ENCODE results near the gene WDFY3. TPM values are rescaled to one million over a fixed set of nuclear protein-coding genes. Genes with fewer than 3 reads are reported as not detected.
"Not testable (repeated sequence)": the region's sequence is repeated elsewhere in the genome, so short reads cannot be mapped to it uniquely, and the experiment has no call there.

Gene WDFY3
- total and polyA plus RNA-seq, 2 experiments from 2014 or later, result 8.0 to 89.0 TPM

DNA sequence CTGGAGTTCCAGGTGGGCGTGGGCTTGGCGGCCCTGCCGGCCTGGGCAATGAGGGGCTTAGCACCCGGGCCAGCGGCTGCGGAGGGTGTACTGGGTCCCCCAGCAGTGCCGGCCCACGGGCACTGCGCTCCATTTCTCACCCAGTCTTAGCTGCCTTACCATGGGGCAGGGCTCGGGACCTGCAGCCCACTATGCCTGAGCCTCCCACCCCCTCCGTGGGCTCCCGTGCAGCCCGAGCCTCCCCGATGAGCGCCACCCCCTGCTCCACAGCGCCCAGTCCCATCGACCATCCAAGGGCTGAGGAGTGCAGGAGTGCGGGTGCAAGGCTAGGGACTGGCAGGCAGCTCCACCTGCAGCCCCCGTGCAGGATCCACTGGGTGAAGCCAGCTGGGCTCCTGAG lies 301.7 kb downstream of the WDFY3 start:
- not testable (repeated sequence) for H3K27me3 Mint-ChIP-seq (ENCODE audit: insufficient read depth, low read depth, poor library complexity); H3K4me3 ChIP-seq; H3F3A ChIP-seq (replicated peaks; ENCODE audit: low read depth); H3K9me2 ChIP-seq (ENCODE audit: insufficient read depth); H3K79me2 ChIP-seq (replicated peaks; ENCODE audit: insufficient read depth); H4K20me1 ChIP-seq (replicated peaks; ENCODE audit: insufficient read depth); H3K27ac ChIP-seq (ENCODE audit: low read depth); H3K4me3 Mint-ChIP-seq; H2AFZ ChIP-seq; H3K27me3 ChIP-seq (ENCODE audit: insufficient read depth); DNase-seq (ENCODE audit: low spot score); ATAC-seq; H3K4me2 ChIP-seq; H3K27ac Mint-ChIP-seq
- H3K36me3 ChIP-seq (ENCODE audit: insufficient read depth), result peaks cover 10% of the 10 kb centered on the region; the same call in 1 of the 2 replicates
- peaks cover 20% of the 10 kb centered on the region; the same call in 2 of the 3 replicates for H3K9me3 Mint-ChIP-seq
- H3K36me3 Mint-ChIP-seq (ENCODE audit: low read depth), result peaks cover 36% of the 10 kb centered on the region
- peaks cover 16% of the 10 kb centered on the region for H3K4me1 ChIP-seq (ENCODE audit: insufficient read depth)
- peaks cover 17% of the 10 kb centered on the region for H3K4me1 Mint-ChIP-seq

DNA sequence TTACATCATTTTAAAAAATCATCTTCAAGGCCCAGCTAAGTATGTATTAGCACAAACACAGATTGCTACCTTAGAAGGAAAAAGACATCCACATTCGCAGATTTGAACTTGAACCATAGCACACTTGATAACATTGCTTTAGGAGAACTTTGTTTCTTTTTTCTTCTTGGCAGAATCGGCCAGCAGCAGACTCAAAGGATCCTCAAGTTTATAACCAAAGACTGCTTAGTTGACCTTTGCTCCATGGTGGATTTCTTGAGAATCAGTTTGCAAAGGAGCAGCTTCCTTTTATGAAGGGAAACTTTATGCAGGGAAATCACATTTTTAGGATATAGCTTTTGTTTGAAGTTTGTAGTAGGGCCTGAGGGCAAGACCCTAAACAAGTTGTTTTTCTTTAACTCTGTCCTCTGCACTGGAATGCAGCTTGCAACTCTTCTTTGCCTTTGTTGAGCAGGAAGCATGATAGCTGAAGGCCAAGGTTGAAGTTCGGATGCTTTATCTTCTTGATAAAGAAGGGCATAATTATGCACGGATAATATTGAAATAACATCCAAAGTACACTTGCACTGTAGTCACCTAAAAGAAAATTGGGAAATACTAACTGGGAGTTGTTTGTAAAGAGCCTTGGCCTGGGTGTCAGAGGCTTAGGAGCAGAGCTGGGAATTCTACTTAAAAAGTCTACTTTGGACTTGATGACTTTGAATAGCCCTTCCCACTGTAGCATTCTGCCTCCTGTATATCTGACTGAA lies 305.1 kb downstream of the WDFY3 start:
- Histone ChIP-seq H3K4me3 (no peak overlapping the region), H3K27ac (ENCODE audit: low read depth) (no peak overlapping the region), H3F3A (replicated peaks; ENCODE audit: low read depth) (no peaks in the 10 kb centered on the region), H3K79me2 (replicated peaks; ENCODE audit: insufficient read depth) (no peaks in the 10 kb centered on the region), H3K4me2 (no peak overlapping the region), H2AFZ (no peak overlapping the region), H3K36me3 (ENCODE audit: insufficient read depth) (peaks cover 10% of the 10 kb centered on the region; the same call in 1 of the 2 replicates), H3K27me3 (ENCODE audit: insufficient read depth) (no peaks in the 10 kb centered on the region), H4K20me1 (replicated peaks; ENCODE audit: insufficient read depth) (no peaks in the 10 kb centered on the region), H3K4me1 (ENCODE audit: insufficient read depth) (peaks cover 16% of the 10 kb centered on the region), H3K9me2 (ENCODE audit: insufficient read depth) (peaks cover 8% of the 10 kb centered on the region; the same call in 1 of the 2 replicates)
- no peak for ATAC-seq
- peaks cover 7% of the 10 kb centered on the region for H3K27me3 Mint-ChIP-seq (ENCODE audit: insufficient read depth, low read depth, poor library complexity)
- H3K4me1 Mint-ChIP-seq, result peaks cover 15% of the 10 kb centered on the region
- no peak overlapping the region for H3K4me3 Mint-ChIP-seq
- DNase-seq (ENCODE audit: low spot score), result no peak
- peaks cover 48% of the 10 kb centered on the region for H3K9me3 Mint-ChIP-seq
- H3K27ac Mint-ChIP-seq, result no peak overlapping the region
- peaks cover 58% of the 10 kb centered on the region for H3K36me3 Mint-ChIP-seq (ENCODE audit: low read depth)
- TF ChIP-seq, protein P1, sequence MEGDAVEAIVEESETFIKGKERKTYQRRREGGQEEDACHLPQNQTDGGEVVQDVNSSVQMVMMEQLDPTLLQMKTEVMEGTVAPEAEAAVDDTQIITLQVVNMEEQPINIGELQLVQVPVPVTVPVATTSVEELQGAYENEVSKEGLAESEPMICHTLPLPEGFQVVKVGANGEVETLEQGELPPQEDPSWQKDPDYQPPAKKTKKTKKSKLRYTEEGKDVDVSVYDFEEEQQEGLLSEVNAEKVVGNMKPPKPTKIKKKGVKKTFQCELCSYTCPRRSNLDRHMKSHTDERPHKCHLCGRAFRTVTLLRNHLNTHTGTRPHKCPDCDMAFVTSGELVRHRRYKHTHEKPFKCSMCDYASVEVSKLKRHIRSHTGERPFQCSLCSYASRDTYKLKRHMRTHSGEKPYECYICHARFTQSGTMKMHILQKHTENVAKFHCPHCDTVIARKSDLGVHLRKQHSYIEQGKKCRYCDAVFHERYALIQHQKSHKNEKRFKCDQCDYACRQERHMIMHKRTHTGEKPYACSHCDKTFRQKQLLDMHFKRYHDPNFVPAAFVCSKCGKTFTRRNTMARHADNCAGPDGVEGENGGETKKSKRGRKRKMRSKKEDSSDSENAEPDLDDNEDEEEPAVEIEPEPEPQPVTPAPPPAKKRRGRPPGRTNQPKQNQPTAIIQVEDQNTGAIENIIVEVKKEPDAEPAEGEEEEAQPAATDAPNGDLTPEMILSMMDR (conservative IDR thresholded peaks at IDR 0.05; ENCODE audit: low read depth in 2 of 2), result no peak
- TF ChIP-seq NANOG (IDR thresholded peaks at IDR 0.05; ENCODE audit: borderline replicate concordance) (no peak), POLR2AphosphoS5 (IDR thresholded peaks at IDR 0.05; ENCODE audit: low read depth) (no peak), ZNF331 (CRISPR knock-in tag; IDR thresholded peaks at IDR 0.05; ENCODE audit: low read depth) (no peak), STAT1 (IDR thresholded peaks at IDR 0.05; ENCODE audit: unreplicated experiment) (no peak), EZH2phosphoT487 (IDR thresholded peaks at IDR 0.05; ENCODE audit: unreplicated experiment) (no peak), JUNB (IDR thresholded peaks at IDR 0.05; ENCODE audit: unreplicated experiment) (no peak), ZNF114 (CRISPR knock-in tag; IDR thresholded peaks at IDR 0.05) (no peak), EZH2 (IDR thresholded peaks at IDR 0.05; ENCODE audit: low read depth, unreplicated experiment) (no peak)
- TF ChIP-seq, protein P2, sequence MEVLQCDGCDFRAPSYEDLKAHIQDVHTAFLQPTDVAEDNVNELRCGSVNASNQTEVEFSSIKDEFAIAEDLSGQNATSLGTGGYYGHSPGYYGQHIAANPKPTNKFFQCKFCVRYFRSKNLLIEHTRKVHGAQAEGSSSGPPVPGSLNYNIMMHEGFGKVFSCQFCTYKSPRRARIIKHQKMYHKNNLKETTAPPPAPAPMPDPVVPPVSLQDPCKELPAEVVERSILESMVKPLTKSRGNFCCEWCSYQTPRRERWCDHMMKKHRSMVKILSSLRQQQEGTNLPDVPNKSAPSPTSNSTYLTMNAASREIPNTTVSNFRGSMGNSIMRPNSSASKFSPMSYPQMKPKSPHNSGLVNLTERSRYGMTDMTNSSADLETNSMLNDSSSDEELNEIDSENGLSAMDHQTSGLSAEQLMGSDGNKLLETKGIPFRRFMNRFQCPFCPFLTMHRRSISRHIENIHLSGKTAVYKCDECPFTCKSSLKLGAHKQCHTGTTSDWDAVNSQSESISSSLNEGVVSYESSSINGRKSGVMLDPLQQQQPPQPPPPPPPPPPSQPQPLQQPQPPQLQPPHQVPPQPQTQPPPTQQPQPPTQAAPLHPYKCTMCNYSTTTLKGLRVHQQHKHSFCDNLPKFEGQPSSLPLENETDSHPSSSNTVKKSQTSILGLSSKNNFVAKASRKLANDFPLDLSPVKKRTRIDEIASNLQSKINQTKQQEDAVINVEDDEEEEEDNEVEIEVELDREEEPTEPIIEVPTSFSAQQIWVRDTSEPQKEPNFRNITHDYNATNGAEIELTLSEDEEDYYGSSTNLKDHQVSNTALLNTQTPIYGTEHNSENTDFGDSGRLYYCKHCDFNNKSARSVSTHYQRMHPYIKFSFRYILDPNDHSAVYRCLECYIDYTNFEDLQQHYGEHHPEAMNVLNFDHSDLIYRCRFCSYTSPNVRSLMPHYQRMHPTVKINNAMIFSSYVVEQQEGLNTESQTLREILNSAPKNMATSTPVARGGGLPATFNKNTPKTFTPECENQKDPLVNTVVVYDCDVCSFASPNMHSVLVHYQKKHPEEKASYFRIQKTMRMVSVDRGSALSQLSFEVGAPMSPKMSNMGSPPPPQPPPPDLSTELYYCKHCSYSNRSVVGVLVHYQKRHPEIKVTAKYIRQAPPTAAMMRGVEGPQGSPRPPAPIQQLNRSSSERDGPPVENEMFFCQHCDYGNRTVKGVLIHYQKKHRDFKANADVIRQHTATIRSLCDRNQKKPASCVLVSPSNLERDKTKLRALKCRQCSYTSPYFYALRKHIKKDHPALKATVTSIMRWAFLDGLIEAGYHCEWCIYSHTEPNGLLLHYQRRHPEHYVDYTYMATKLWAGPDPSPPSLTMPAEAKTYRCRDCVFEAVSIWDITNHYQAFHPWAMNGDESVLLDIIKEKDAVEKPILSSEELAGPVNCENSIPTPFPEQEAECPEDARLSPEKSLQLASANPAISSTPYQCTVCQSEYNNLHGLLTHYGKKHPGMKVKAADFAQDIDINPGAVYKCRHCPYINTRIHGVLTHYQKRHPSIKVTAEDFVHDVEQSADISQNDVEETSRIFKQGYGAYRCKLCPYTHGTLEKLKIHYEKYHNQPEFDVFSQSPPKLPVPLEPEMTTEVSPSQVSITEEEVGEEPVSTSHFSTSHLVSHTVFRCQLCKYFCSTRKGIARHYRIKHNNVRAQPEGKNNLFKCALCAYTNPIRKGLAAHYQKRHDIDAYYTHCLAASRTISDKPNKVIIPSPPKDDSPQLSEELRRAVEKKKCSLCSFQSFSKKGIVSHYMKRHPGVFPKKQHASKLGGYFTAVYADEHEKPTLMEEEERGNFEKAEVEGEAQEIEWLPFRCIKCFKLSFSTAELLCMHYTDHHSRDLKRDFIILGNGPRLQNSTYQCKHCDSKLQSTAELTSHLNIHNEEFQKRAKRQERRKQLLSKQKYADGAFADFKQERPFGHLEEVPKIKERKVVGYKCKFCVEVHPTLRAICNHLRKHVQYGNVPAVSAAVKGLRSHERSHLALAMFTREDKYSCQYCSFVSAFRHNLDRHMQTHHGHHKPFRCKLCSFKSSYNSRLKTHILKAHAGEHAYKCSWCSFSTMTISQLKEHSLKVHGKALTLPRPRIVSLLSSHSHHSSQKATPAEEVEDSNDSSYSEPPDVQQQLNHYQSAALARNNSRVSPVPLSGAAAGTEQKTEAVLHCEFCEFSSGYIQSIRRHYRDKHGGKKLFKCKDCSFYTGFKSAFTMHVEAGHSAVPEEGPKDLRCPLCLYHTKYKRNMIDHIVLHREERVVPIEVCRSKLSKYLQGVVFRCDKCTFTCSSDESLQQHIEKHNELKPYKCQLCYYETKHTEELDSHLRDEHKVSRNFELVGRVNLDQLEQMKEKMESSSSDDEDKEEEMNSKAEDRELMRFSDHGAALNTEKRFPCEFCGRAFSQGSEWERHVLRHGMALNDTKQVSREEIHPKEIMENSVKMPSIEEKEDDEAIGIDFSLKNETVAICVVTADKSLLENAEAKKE (CRISPR knock-in tag; IDR thresholded peaks at IDR 0.05), result no peak
